ENCODE data around the gene GNAZ.
"Not testable (repeated sequence)": the region's sequence is repeated elsewhere in the genome, so short reads cannot be mapped to it uniquely, and the experiment has no call there.

The GNAZ gene

DNA sequence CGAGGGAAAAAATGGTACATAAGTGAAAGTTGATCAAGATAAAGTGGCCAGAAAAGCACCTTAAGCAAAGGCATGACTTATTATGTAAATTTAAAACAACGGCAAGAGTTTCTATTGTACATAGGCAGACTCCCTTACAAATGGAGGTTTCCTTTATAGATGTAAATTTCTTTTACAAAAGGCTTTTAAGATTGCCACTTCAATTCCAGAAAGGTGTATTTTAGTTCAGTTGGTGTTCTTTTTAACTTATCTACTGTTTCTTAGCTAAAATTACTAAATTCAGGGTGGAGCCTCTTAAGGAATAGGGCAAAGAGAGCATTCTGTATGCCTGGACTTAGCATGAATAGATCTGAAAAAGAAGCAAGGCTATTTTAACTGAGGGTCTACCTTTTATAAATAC, 24.9 kb upstream of the GNAZ start:
- no peaks in the 10 kb centered on the region for H3K27me3 ChIP-seq (replicated peaks; ENCODE audit: insufficient read depth, low read length)
- H3F3A ChIP-seq (ENCODE audit: insufficient read depth, low read length): no peaks in the 10 kb centered on the region
- H3K4me2 ChIP-seq (ENCODE audit: low read depth, low read length): no peak overlapping the region
- TF ChIP-seq, protein P1, sequence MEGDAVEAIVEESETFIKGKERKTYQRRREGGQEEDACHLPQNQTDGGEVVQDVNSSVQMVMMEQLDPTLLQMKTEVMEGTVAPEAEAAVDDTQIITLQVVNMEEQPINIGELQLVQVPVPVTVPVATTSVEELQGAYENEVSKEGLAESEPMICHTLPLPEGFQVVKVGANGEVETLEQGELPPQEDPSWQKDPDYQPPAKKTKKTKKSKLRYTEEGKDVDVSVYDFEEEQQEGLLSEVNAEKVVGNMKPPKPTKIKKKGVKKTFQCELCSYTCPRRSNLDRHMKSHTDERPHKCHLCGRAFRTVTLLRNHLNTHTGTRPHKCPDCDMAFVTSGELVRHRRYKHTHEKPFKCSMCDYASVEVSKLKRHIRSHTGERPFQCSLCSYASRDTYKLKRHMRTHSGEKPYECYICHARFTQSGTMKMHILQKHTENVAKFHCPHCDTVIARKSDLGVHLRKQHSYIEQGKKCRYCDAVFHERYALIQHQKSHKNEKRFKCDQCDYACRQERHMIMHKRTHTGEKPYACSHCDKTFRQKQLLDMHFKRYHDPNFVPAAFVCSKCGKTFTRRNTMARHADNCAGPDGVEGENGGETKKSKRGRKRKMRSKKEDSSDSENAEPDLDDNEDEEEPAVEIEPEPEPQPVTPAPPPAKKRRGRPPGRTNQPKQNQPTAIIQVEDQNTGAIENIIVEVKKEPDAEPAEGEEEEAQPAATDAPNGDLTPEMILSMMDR (IDR thresholded peaks at IDR 0.05; ENCODE audit: low read length): no peak
- TF ChIP-seq EZH2 (optimal IDR thresholded peaks at IDR 0.05; ENCODE audit: low read depth, low read length) (no peak), EZH2phosphoT487 (IDR thresholded peaks at IDR 0.05; ENCODE audit: low read length) (no peak)
- no peaks in the 10 kb centered on the region for H3K4me1 ChIP-seq (ENCODE audit: low read length)
- no peaks in the 10 kb centered on the region for H4K20me1 ChIP-seq (ENCODE audit: insufficient read depth, low read length)
- H3K79me2 ChIP-seq (ENCODE audit: low read length): no peaks in the 10 kb centered on the region
- H2AFZ ChIP-seq (ENCODE audit: low read length): no peak overlapping the region
- no peak for DNase-seq
- no peaks in the 10 kb centered on the region for H3K9me2 ChIP-seq (replicated peaks; ENCODE audit: insufficient read depth, low read length)
- no peak overlapping the region for H3K27ac ChIP-seq (ENCODE audit: low read length)
- no peaks in the 10 kb centered on the region for H3K36me3 ChIP-seq (replicated peaks; ENCODE audit: insufficient read depth, low read length)
- no peak overlapping the region for H3K9ac ChIP-seq (ENCODE audit: low read length)
- no peak overlapping the region for H3K4me3 ChIP-seq (ENCODE audit: low read length)
- no peaks in the 10 kb centered on the region for H3K9me3 ChIP-seq (replicated peaks; ENCODE audit: insufficient read depth, low read length)

DNA sequence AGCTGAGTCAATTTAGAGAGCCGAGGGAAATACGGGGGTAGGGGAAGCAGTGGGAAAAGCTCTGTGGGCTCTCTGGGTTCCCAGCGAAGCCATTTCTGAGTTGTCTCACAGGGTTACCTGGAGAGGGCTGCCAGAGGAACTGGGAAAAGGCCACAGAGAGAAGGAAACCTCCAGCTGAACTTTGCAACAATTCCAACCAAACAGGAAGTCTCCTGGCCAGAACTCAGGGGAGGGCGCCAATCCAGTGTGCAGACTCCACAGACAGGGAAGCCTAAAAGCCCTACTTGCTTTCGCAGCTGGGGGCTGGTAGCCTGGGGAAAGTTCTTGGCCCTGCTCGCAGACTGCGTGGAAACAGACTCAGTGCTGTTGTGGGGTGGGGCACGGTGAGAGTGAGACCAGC, 23.1 kb upstream of the GNAZ start:
- H3K4me2 ChIP-seq (ENCODE audit: low read depth, low read length): no peak overlapping the region
- no peak for TF ChIP-seq EZH2phosphoT487 (IDR thresholded peaks at IDR 0.05; ENCODE audit: low read length)
- no peak for TF ChIP-seq EZH2 (optimal IDR thresholded peaks at IDR 0.05; ENCODE audit: low read depth, low read length)
- TF ChIP-seq, protein P1 (IDR thresholded peaks at IDR 0.05; ENCODE audit: low read length): no peak
- H3K79me2 ChIP-seq (ENCODE audit: low read length): no peaks in the 10 kb centered on the region
- no peaks in the 10 kb centered on the region for H3K9me3 ChIP-seq (replicated peaks; ENCODE audit: insufficient read depth, low read length)
- H3K36me3 ChIP-seq (replicated peaks; ENCODE audit: insufficient read depth, low read length): no peaks in the 10 kb centered on the region
- no peak overlapping the region for H2AFZ ChIP-seq (ENCODE audit: low read length)
- H3K4me1 ChIP-seq (ENCODE audit: low read length): no peaks in the 10 kb centered on the region
- H3K9me2 ChIP-seq (replicated peaks; ENCODE audit: insufficient read depth, low read length): no peaks in the 10 kb centered on the region
- no peak overlapping the region for H3K9ac ChIP-seq (ENCODE audit: low read length)
- DNase-seq: no peak
- H3F3A ChIP-seq (ENCODE audit: insufficient read depth, low read length): no peaks in the 10 kb centered on the region
- no peaks in the 10 kb centered on the region for H3K27me3 ChIP-seq (replicated peaks; ENCODE audit: insufficient read depth, low read length)
- H4K20me1 ChIP-seq (ENCODE audit: insufficient read depth, low read length): no peaks in the 10 kb centered on the region
- no peak overlapping the region for H3K27ac ChIP-seq (ENCODE audit: low read length)
- H3K4me3 ChIP-seq (ENCODE audit: low read length): no peak overlapping the region

DNA sequence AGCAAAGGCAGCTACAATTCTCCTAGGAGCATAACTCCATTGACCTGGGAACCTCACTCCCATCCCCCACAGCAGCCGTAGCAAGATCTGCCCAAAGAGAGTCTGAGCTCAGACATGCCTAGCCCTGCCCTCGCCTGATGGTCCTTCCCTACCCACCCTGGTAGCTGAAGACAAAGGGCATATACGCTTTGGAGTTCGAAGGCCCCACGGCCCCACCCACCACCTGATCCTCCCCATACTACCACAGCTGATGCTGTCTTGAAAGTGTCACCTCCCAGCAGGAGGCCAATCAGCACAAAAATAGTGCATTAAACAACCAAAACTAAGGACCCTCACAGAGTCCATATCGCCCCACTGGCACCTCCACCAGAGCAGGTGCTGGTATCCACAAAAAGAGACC, 22.6 kb upstream of the GNAZ start:
- Histone ChIP-seq H3K9ac (ENCODE audit: low read length) (no peak overlapping the region), H2AFZ (ENCODE audit: low read length) (no peak overlapping the region), H3K4me3 (ENCODE audit: low read length) (no peak overlapping the region), H3K36me3 (replicated peaks; ENCODE audit: insufficient read depth, low read length) (no peaks in the 10 kb centered on the region), H3F3A (ENCODE audit: insufficient read depth, low read length) (no peaks in the 10 kb centered on the region), H3K9me2 (replicated peaks; ENCODE audit: insufficient read depth, low read length) (no peaks in the 10 kb centered on the region), H3K4me2 (ENCODE audit: low read depth, low read length) (no peak overlapping the region), H3K27me3 (replicated peaks; ENCODE audit: insufficient read depth, low read length) (no peaks in the 10 kb centered on the region), H3K79me2 (ENCODE audit: low read length) (no peaks in the 10 kb centered on the region), H3K27ac (ENCODE audit: low read length) (no peak overlapping the region), H3K9me3 (replicated peaks; ENCODE audit: insufficient read depth, low read length) (no peaks in the 10 kb centered on the region), H3K4me1 (ENCODE audit: low read length) (no peaks in the 10 kb centered on the region), H4K20me1 (ENCODE audit: insufficient read depth, low read length) (no peaks in the 10 kb centered on the region)
- TF ChIP-seq, protein P1 (IDR thresholded peaks at IDR 0.05; ENCODE audit: low read length): no peak
- TF ChIP-seq EZH2phosphoT487 (IDR thresholded peaks at IDR 0.05; ENCODE audit: low read length) (no peak), EZH2 (optimal IDR thresholded peaks at IDR 0.05; ENCODE audit: low read depth, low read length) (no peak)
- no peak for DNase-seq

DNA sequence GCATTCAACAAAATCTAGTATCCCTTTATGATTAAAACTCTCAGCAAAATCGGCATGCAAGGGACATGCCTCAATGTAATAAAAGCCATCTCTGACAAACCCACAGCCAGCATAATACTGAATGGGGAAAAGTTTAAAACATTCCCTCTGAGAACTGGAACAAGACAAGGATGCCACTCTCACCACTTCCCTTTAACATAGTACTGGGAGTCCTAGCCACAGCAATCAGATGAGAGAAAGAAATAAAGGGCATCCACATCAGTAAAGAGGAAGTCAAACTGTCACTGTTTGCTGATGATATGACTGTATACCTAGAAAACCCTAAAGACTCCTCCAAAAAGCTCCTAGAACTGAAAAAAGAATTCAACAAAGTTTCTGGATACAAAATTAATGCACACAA, 19.8 kb upstream of the GNAZ start:
- H3K4me2 ChIP-seq (ENCODE audit: low read depth, low read length); H3K9me2 ChIP-seq (replicated peaks; ENCODE audit: insufficient read depth, low read length); H3K79me2 ChIP-seq (ENCODE audit: low read length); H3F3A ChIP-seq (ENCODE audit: insufficient read depth, low read length); H2AFZ ChIP-seq (ENCODE audit: low read length); H3K36me3 ChIP-seq (replicated peaks; ENCODE audit: insufficient read depth, low read length); H4K20me1 ChIP-seq (ENCODE audit: insufficient read depth, low read length); H3K9me3 ChIP-seq (replicated peaks; ENCODE audit: insufficient read depth, low read length); H3K27ac ChIP-seq (ENCODE audit: low read length); H3K27me3 ChIP-seq (replicated peaks; ENCODE audit: insufficient read depth, low read length); DNase-seq; H3K9ac ChIP-seq (ENCODE audit: low read length); H3K4me3 ChIP-seq (ENCODE audit: low read length): not testable (repeated sequence)
- peaks cover 15% of the 10 kb centered on the region for H3K4me1 ChIP-seq (ENCODE audit: low read length)
